GM21381 (cell line): ENCODE data around the gene CACNA1F.

Experiments
- ATAC-seq: cut with Tn5 transposase; IDR thresholded peaks from one replicate; pipeline ENCODE4 v1.9.1; 2021; ENCODE audit warnings: mild to moderate bottlenecking, moderate library complexity; ENCODE audit not compliant: unreplicated experiment

CACNA1F gene

DNA sequence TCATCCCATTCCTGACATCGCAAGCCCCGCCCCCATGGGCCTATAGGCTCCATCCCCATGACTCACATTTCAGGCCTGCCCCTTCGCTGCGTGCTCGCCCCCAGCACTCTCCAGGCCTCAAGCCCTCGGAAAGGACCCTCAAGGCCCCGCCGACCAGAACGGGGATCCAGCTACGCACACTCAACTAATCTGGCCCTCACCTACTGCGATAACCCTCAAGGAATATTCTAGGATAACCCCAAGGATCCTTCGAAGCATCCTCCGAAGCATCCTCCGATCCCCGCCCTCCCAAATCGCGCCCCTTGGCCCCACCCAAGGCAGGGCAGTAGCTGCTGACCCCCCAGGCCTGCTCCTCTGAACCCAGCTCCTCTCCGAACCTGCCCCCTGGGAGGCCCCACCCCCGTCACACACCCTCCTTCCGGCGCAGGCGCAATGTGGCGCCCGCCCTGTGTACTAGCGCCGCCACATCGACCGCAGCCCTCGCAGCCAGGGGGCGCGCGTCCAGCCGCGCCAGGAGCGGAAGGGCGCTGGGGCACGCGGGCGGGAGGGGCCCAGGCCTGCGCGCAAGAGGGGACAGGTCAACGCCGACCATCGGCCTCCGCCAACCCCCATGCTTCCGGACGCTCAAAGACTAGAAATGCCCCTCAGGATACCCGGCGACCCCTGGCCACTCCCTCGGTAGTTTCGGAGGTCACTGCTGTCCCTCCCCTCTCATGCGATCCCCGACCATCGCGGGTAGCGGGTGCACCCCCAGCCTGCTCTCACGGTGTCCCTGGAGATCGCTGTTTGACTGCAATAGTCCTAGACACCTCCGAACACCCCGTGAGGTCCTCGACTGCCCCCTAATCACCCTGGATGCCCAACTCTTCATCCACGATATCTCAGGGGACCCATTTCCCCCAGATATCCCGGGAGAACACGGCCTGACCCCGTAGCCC is 77.0 kb downstream of the CACNA1F start:
- peak; percentile 90 for ATAC-seq

- ATAC-seq: no peak
Observed at GRCh38 chrX:49155243-49155899, 77.8 kb downstream of the CACNA1F start.
